HCT116 (cell line): ENCODE results near the gene LCN2. TPM values are rescaled to one million over a fixed set of nuclear protein-coding genes. Genes with fewer than 3 reads are reported as not detected.

Experiments used
- ATAC-seq: fragments of 200-7000 bp; cut with Tn5 transposase; 2 replicates; pipeline ENCODE4 v1.9.1; 2020; ENCODE audit warnings: mild to moderate bottlenecking, moderate library complexity
- BruUV-seq: library from RNA; stranded (reverse); fragments of 400-500 nt; replicated peaks from 2 replicates; lab custom pipeline; 2021; lab: Mats Ljungman, UMichigan
- CTCF ChIA-PET: fragments of 300-600 bp; sonication (Branson Sonifier 250); formaldehyde crosslinking; loops from one replicate; lab custom pipeline; 2021; ENCODE audit warnings: antibody characterized with exemption; lab: Charles Lee
- POLR2A ChIA-PET: fragments of 300-600, 350-600 bp; sonication (Branson Sonifier 250); formaldehyde crosslinking; loops from one replicate; lab custom pipeline; 2021; ENCODE audit warnings: antibody characterized with exemption; lab: Charles Lee
- RAD21 ChIA-PET, 2 experiments: fragments of 300-600 bp; sonication (Branson Sonifier 250); formaldehyde crosslinking; loops; one replicate each; lab custom pipeline; 2023; ENCODE audit warnings: low total read pairs in 2 of 2; ENCODE audit not compliant: uncharacterized antibody in 2 of 2, unreplicated experiment in 2 of 2, low non-redundant PET in 1 of 2; lab: Charles Lee
- DNase-seq: peaks from one replicate; pipeline ENCODE4 v3.0.0-alpha.2; 2010; ENCODE audit warnings: low read depth, low spot score
- H2AFZ ChIP-seq: fragments of 200-600 bp; shearing (Covaris generic), sonication (generic); 2 replicates; pipeline ENCODE4 v1.6.1; 2017; ENCODE audit warnings: low read depth, mixed run types, mixed read lengths, antibody characterized with exemption, low read length; ENCODE audit not compliant: poor library complexity, severe bottlenecking
- H3K27ac ChIP-seq: 2 replicates; pipeline ENCODE4 v1.5.1; 2012; ENCODE audit warnings: low read depth, low read length
- H3K27me3 ChIP-seq: fragments of 200-600 bp; sonication (generic); 2 replicates; pipeline ENCODE4 v1.6.1; 2016; ENCODE audit warnings: mixed run types, low read length, mixed read lengths; ENCODE audit not compliant: insufficient read depth
- H3K36me3 ChIP-seq, 2 experiments: fragments of 200-500 bp in 1 of 2; fragments of 200-600 bp in 1 of 2; sonication (Bioruptor generic) in 1 of 2; sonication (generic) in 1 of 2; 2 replicates each; pipeline versions ENCODE4 v1.5.1 to v1.6.1; 2014 to 2016; ENCODE audit warnings: low read length in 2 of 2, inconsistent platforms in 1 of 2, mixed read lengths in 1 of 2, mixed run types in 1 of 2; ENCODE audit not compliant: insufficient read depth in 2 of 2, control insufficient read depth in 1 of 2
- H3K4me1 ChIP-seq, 2 experiments: fragments of 200-600 bp in 1 of 2; sonication (generic) in 1 of 2; 2 replicates each; pipeline versions ENCODE4 v1.5.1 to v1.6.1; 2012 to 2017; ENCODE audit warnings: low read length in 2 of 2, inconsistent platforms in 1 of 2, mild to moderate bottlenecking in 1 of 2, mixed read lengths in 1 of 2, mixed run types in 1 of 2, moderate library complexity in 1 of 2; ENCODE audit not compliant: insufficient read depth in 2 of 2, control insufficient read depth in 1 of 2
- H3K4me2 ChIP-seq: fragments of 200-600 bp; sonication (generic); 2 replicates; pipeline ENCODE4 v1.6.1; 2017; ENCODE audit warnings: mixed run types, low read length, mixed read lengths
- H3K4me3 ChIP-seq, 2 experiments: fragments of 200-600 bp in 1 of 2; sonication (generic) in 1 of 2; replicated peaks in 1 of 2; 2 replicates each; pipeline ENCODE4 v1.5.1; 2011 to 2016; ENCODE audit warnings: low read length in 2 of 2, control low read depth in 1 of 2, low read depth in 1 of 2, mild to moderate bottlenecking in 1 of 2, mixed read lengths in 1 of 2, mixed run types in 1 of 2
- H3K79me2 ChIP-seq: fragments of 200-600 bp; sonication (generic); 2 replicates; pipeline ENCODE4 v1.6.1; 2017; ENCODE audit warnings: mild to moderate bottlenecking, mixed run types, low read length, moderate library complexity, mixed read lengths; ENCODE audit not compliant: insufficient read depth
- H3K9ac ChIP-seq: fragments of 200-600 bp; sonication (generic); 2 replicates; pipeline ENCODE4 v1.6.1; 2016; ENCODE audit warnings: low read length, mixed read lengths
- H3K9me2 ChIP-seq: fragments of 200-600 bp; sonication (generic), shearing (Covaris generic); 2 replicates; pipeline ENCODE4 v1.6.1; 2017; ENCODE audit warnings: mixed run types, mild to moderate bottlenecking, moderate library complexity; ENCODE audit not compliant: insufficient read depth
- H3K9me3 ChIP-seq, 2 experiments: fragments of 200-500 bp in 1 of 2; fragments of 200-600 bp in 1 of 2; sonication (Bioruptor generic) in 1 of 2; sonication (generic) in 1 of 2; 2 replicates each; pipeline ENCODE4 v1.6.1; 2014 to 2017; ENCODE audit warnings: low read length in 2 of 2, mixed read lengths in 2 of 2, inconsistent platforms in 1 of 2, low read depth in 1 of 2, mild to moderate bottlenecking in 1 of 2, mixed run types in 1 of 2, moderate library complexity in 1 of 2; ENCODE audit not compliant: control insufficient read depth in 1 of 2, insufficient read depth in 1 of 2
- H4K20me1 ChIP-seq: fragments of 200-600 bp; sonication (generic), shearing (Covaris generic); 2 replicates; pipeline ENCODE4 v1.6.1; 2017; ENCODE audit warnings: mixed run types, mild to moderate bottlenecking, moderate library complexity; ENCODE audit not compliant: insufficient read depth
- CBX3 ChIP-seq: IDR thresholded peaks from 2 replicates; pipeline ENCODE4 v1.6.1; 2012; ENCODE audit warnings: low read depth
- CEBPB ChIP-seq: IDR thresholded peaks from 2 replicates; pipeline ENCODE4 v1.6.1; 2012; ENCODE audit warnings: low read depth
- EGR1 ChIP-seq: IDR thresholded peaks from 2 replicates; pipeline ENCODE4 v1.6.1; 2012; ENCODE audit warnings: low read depth
- EZH2 ChIP-seq: fragments of 200-600 bp; sonication (generic); IDR thresholded peaks from 2 replicates; pipeline ENCODE4 v1.6.1; 2017; ENCODE audit warnings: antibody characterized with exemption, mixed run types
- EZH2phosphoT487 ChIP-seq: fragments of 200-600 bp; IDR thresholded peaks from 2 replicates; pipeline ENCODE4 v1.6.1; 2018; ENCODE audit warnings: antibody characterized with exemption, borderline replicate concordance
- JUND ChIP-seq: IDR thresholded peaks from 2 replicates; pipeline ENCODE4 v1.6.1; 2012
- POLR2A ChIP-seq: IDR thresholded peaks from 2 replicates; pipeline ENCODE4 v1.7.0; 2011; ENCODE audit warnings: borderline replicate concordance; ENCODE audit not compliant: insufficient read depth, insufficient read length; ENCODE audit errors: extremely low read depth
- POLR2AphosphoS5 ChIP-seq: IDR thresholded peaks from 2 replicates; pipeline ENCODE4 v1.6.1; 2011; ENCODE audit warnings: mild to moderate bottlenecking, low read depth, low read length, moderate library complexity
- SIN3A ChIP-seq: IDR thresholded peaks from 2 replicates; pipeline ENCODE4 v1.6.1; 2012; ENCODE audit warnings: low read depth
- SP1 ChIP-seq: IDR thresholded peaks from 2 replicates; pipeline ENCODE4 v1.6.1; 2012; ENCODE audit warnings: low read depth
- TCF7L2 ChIP-seq: IDR thresholded peaks from 2 replicates; pipeline ENCODE4 v1.7.0; 2011; ENCODE audit warnings: borderline replicate concordance, inconsistent platforms; ENCODE audit not compliant: insufficient read depth, insufficient read length; ENCODE audit errors: extremely low read depth
- ZFX ChIP-seq: fragments of 450-650 bp; IDR thresholded peaks from 2 replicates; pipeline ENCODE4 v1.6.1; 2017
- intact Hi-C: fragments of 100-400 bp; cut with micrococcal nuclease; formaldehyde crosslinking; loops from 2 replicates; pipeline ENCODE4 v1.10.0; 2022
- total RNA-seq: library from RNA; stranded (reverse); gene quantifications from one replicate; pipeline ENCODE4 v1.2.1, GENCODE V29; 2021; ENCODE audit not compliant: unreplicated experiment
- TF ChIP-seq, protein P1 (sequence below): IDR thresholded peaks from 2 replicates; pipeline ENCODE4 v1.6.1; 2011; ENCODE audit warnings: mild to moderate bottlenecking, low read length, moderate library complexity; ENCODE audit not compliant: insufficient replicate concordance; ENCODE audit errors: extremely low read depth

LCN2 gene
- total RNA-seq, 1 experiment from 2014 or later: 9.2 TPM

DNA sequence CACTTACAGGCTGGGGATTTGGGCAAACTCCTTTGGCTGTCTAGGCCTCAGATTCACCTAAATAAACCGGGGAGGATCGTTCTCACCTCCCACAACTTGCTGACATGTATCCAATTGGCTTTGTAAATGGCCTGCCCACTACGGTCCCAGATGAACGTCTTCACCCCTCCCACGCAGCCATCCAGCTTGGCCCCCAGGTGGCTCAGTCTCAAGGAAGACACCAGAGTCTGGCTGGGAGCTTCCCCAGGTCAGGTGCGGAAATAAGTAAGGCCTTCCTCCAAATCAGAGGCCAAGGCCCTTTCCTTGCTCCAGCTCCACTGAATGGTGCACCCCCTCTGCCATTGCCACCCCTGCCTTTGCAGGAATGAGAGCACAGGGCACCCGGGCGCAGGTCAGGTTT, 30.7 kb downstream of the LCN2 start:
- H3K79me2 ChIP-seq: no peaks in the 10 kb centered on the region; the same call in 1 of the 2 replicates
- ATAC-seq: no peak
- POLR2A ChIA-PET: no interaction called here
- no peaks in the 10 kb centered on the region for H3K9me2 ChIP-seq
- TF ChIP-seq POLR2A (no peak), CEBPB (no peak), ZFX (no peak), EZH2phosphoT487 (no peak), TCF7L2 (no peak), EGR1 (no peak), JUND (no peak), SIN3A (no peak), SP1 (no peak), EZH2 (no peak), CBX3 (no peak), POLR2AphosphoS5 (no peak)
- TF ChIP-seq, protein P1, sequence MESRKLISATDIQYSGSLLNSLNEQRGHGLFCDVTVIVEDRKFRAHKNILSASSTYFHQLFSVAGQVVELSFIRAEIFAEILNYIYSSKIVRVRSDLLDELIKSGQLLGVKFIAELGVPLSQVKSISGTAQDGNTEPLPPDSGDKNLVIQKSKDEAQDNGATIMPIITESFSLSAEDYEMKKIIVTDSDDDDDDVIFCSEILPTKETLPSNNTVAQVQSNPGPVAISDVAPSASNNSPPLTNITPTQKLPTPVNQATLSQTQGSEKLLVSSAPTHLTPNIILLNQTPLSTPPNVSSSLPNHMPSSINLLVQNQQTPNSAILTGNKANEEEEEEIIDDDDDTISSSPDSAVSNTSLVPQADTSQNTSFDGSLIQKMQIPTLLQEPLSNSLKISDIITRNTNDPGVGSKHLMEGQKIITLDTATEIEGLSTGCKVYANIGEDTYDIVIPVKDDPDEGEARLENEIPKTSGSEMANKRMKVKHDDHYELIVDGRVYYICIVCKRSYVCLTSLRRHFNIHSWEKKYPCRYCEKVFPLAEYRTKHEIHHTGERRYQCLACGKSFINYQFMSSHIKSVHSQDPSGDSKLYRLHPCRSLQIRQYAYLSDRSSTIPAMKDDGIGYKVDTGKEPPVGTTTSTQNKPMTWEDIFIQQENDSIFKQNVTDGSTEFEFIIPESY: no peak
- TF ChIP-seq, all 23 proteins: peak for 0
- Histone ChIP-seq H2AFZ (no peak overlapping the region), H3K4me1 (no peaks in the 10 kb centered on the region), H3K4me3 (no peak overlapping the region), H3K27me3 (no peaks in the 10 kb centered on the region), H3K36me3 (peaks cover 24 to 48% of the 10 kb centered on the region in 2 experiments), H3K4me2 (no peak overlapping the region), H3K27ac (no peak overlapping the region), H4K20me1 (no peaks in the 10 kb centered on the region), H3K9ac (no peak overlapping the region), H3K9me3 (no peaks in the 10 kb centered on the region; a peak in 1 of 4 replicates)
- ChIA-PET CTCF (no interaction called here), RAD21 (no interaction called here)
- DNase-seq: no peak
- intact Hi-C loops: no loop called here
- no TSS peak for BruUV-seq
